ENCODE measurements around the gene GATD1. TPM values are rescaled to one million over a fixed set of nuclear protein-coding genes. Genes with fewer than 3 reads are reported as not detected.

The GATD1 gene
- polyA plus RNA-seq, 1 donor from 2014 or later, result 146 TPM

DNA sequence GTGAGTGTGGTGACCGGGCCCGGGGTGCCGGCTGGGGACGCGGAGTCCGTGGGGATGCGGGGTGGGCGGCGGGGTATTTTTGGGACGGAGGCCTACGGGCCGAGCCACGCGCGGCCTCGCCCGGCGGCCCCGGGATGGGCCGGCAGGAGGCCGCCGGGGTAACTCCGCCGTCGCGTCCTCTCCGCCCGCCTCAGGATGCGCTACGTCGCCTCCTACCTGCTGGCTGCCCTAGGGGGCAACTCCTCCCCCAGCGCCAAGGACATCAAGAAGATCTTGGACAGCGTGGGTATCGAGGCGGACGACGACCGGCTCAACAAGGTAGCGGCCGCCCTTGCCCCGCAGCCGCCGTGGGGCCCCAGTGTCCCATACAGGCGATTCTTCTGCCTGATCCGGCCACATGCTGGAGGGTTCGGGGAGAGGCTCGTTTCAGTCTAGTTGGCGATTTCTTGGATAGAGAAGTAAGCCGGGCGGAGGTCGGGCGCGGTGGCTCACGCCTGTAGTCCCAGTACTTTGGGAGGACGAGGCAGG, 32.8 kb upstream of the GATD1 start:
- no peaks in the 10 kb centered on the region for H3K9me3 ChIP-seq (ENCODE audit: low read length)
- H4K20me1 ChIP-seq (ENCODE audit: insufficient read depth), result no peaks in the 10 kb centered on the region
- no peaks in the 10 kb centered on the region for H3F3A ChIP-seq (ENCODE audit: insufficient read depth, low read length, poor library complexity, severe bottlenecking)
- H3K27ac ChIP-seq (ENCODE audit: low read length), result peak overlapping the region; percentile 95
- no peak for TF ChIP-seq EP300 (conservative IDR thresholded peaks at IDR 0.05; ENCODE audit: poor library complexity, severe bottlenecking)
- TF ChIP-seq RAD21 (conservative IDR thresholded peaks at IDR 0.05), result peak; percentile 20
- H3K27me3 ChIP-seq (ENCODE audit: insufficient read depth, low read depth, low read length), result no peaks in the 10 kb centered on the region
- H2AFZ ChIP-seq (ENCODE audit: low read depth, low read length), result no peak overlapping the region
- H3K4me3 ChIP-seq (ENCODE audit: low read length), result peak overlapping the region; percentile 90
- H3K4me2 ChIP-seq (ENCODE audit: low read length), result peak overlapping the region; percentile 76
- no peaks in the 10 kb centered on the region for H3K9me2 ChIP-seq (ENCODE audit: insufficient read depth, low read length)
- peak overlapping the region; percentile 92 for H3K9ac ChIP-seq (ENCODE audit: low read length)
- peaks cover 20% of the 10 kb centered on the region for H3K79me2 ChIP-seq (replicated peaks; ENCODE audit: insufficient read depth, low read length)
- H3K36me3 ChIP-seq (ENCODE audit: insufficient read depth, low read length), result no peaks in the 10 kb centered on the region

DNA sequence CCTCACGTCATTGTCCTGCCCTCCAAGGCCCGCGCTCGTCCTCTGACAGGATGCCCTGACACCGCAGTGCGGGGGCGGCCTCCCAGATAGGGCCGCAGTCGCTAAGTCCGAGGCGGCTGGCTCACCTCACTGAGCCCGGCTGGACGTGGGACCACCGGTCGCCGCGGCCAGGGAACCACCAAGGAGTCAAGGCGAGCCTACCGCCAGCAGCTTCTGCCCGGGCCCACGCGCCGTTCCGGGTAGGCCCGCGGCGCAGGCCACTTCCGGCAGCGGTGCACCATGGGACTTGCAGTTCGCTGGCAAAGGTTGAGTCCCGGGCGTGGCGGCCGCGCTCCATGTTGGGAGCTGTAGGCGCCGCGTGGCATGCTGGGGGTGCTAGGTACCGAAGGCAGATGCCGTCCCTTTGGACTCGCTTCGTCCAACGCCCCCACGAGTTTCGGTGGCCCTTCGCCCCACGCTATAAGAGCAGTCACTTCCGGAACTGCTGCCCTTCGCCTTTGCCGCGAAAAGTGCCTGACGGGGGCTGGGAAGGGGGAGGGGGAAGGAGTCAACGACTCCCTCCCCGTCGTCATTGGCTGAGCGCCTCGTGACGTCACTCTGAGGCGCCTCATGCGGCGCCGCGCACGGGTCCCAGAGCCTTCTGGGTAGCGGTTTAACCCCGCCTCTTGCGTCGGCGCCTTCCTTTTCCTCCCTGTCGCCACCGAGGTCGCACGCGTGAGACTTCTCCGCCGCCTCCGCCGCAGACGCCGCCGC, 32.2 kb upstream of the GATD1 start, which contains the start of gene RPLP2:
Gene RPLP2 (plus strand): TSS at position 681 of the 753 bp plus-strand sequence. CDS start 268 bp downstream, outside the sequence.
- H3K79me2 ChIP-seq (replicated peaks; ENCODE audit: insufficient read depth, low read length), result peaks cover 20% of the 10 kb centered on the region
- H3K9ac ChIP-seq (ENCODE audit: low read length), result peak within 1 kb of the TSS; percentile 92
- H3K4me2 ChIP-seq (ENCODE audit: low read length), result peak within 1 kb of the TSS; percentile 94
- H4K20me1 ChIP-seq (ENCODE audit: insufficient read depth), result no peaks in the 10 kb centered on the region
- H3K36me3 ChIP-seq (ENCODE audit: insufficient read depth, low read length), result no peaks in the 10 kb centered on the region
- no peaks in the 10 kb centered on the region for H3K9me3 ChIP-seq (ENCODE audit: low read length)
- no peaks in the 10 kb centered on the region for H3K27me3 ChIP-seq (ENCODE audit: insufficient read depth, low read depth, low read length)
- no peaks in the 10 kb centered on the region for H3F3A ChIP-seq (ENCODE audit: insufficient read depth, low read length, poor library complexity, severe bottlenecking)
- peak within 1 kb of the TSS; percentile 67 for H2AFZ ChIP-seq (ENCODE audit: low read depth, low read length)
- peak; percentile 94 for TF ChIP-seq TAF1 (IDR thresholded peaks at IDR 0.05; ENCODE audit: low read depth)
- TF ChIP-seq EP300 (conservative IDR thresholded peaks at IDR 0.05; ENCODE audit: poor library complexity, severe bottlenecking), result peak; percentile 85
- no peak for TF ChIP-seq RAD21 (conservative IDR thresholded peaks at IDR 0.05)
- TF ChIP-seq EZH2 (IDR thresholded peaks at IDR 0.05; ENCODE audit: borderline replicate concordance, insufficient read depth, low read length, poor library complexity, severe bottlenecking), result no peak
- TF ChIP-seq SMC3 (conservative IDR thresholded peaks at IDR 0.05; ENCODE audit: poor library complexity), result peak; percentile 29
- peak; percentile 97 for TF ChIP-seq MXI1 (conservative IDR thresholded peaks at IDR 0.05; ENCODE audit: poor library complexity, severe bottlenecking)
- TF ChIP-seq, protein P1, sequence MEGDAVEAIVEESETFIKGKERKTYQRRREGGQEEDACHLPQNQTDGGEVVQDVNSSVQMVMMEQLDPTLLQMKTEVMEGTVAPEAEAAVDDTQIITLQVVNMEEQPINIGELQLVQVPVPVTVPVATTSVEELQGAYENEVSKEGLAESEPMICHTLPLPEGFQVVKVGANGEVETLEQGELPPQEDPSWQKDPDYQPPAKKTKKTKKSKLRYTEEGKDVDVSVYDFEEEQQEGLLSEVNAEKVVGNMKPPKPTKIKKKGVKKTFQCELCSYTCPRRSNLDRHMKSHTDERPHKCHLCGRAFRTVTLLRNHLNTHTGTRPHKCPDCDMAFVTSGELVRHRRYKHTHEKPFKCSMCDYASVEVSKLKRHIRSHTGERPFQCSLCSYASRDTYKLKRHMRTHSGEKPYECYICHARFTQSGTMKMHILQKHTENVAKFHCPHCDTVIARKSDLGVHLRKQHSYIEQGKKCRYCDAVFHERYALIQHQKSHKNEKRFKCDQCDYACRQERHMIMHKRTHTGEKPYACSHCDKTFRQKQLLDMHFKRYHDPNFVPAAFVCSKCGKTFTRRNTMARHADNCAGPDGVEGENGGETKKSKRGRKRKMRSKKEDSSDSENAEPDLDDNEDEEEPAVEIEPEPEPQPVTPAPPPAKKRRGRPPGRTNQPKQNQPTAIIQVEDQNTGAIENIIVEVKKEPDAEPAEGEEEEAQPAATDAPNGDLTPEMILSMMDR (IDR thresholded peaks at IDR 0.05; ENCODE audit: poor library complexity, severe bottlenecking), result peak; percentile 29
- peak; percentile 93 for TF ChIP-seq POLR2AphosphoS5 (IDR thresholded peaks at IDR 0.05)
- TF ChIP-seq, protein P2, sequence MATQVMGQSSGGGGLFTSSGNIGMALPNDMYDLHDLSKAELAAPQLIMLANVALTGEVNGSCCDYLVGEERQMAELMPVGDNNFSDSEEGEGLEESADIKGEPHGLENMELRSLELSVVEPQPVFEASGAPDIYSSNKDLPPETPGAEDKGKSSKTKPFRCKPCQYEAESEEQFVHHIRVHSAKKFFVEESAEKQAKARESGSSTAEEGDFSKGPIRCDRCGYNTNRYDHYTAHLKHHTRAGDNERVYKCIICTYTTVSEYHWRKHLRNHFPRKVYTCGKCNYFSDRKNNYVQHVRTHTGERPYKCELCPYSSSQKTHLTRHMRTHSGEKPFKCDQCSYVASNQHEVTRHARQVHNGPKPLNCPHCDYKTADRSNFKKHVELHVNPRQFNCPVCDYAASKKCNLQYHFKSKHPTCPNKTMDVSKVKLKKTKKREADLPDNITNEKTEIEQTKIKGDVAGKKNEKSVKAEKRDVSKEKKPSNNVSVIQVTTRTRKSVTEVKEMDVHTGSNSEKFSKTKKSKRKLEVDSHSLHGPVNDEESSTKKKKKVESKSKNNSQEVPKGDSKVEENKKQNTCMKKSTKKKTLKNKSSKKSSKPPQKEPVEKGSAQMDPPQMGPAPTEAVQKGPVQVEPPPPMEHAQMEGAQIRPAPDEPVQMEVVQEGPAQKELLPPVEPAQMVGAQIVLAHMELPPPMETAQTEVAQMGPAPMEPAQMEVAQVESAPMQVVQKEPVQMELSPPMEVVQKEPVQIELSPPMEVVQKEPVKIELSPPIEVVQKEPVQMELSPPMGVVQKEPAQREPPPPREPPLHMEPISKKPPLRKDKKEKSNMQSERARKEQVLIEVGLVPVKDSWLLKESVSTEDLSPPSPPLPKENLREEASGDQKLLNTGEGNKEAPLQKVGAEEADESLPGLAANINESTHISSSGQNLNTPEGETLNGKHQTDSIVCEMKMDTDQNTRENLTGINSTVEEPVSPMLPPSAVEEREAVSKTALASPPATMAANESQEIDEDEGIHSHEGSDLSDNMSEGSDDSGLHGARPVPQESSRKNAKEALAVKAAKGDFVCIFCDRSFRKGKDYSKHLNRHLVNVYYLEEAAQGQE (IDR thresholded peaks at IDR 0.05; ENCODE audit: borderline replicate concordance), result peak; percentile 76
- peak within 1 kb of the TSS; percentile 90 for H3K4me3 ChIP-seq (ENCODE audit: low read length)
- H3K9me2 ChIP-seq (ENCODE audit: insufficient read depth, low read length), result no peaks in the 10 kb centered on the region
- H3K27ac ChIP-seq (ENCODE audit: low read length), result peak within 1 kb of the TSS; percentile 95

All from neural cell (in vitro differentiated cells).